Measurements from ENCODE around the gene CHST8. TPM values are rescaled to one million over a fixed set of nuclear protein-coding genes. Genes with fewer than 3 reads are reported as not detected.

The CHST8 gene
- total RNA-seq, 2 experiments from 2014 or later, result not detected

GRCh38 chr19:33640773-33641172 is 19.0 kb downstream of the CHST8 start:
- no peak overlapping the region for H3K4me3 Mint-ChIP-seq
- POLR2A ChIA-PET, result no interaction called here
- no peak for ATAC-seq (ENCODE audit: low read depth)
- no peaks in the 10 kb centered on the region for H3K36me3 Mint-ChIP-seq
- H3K27ac Mint-ChIP-seq, result no peak overlapping the region
- no peaks in the 10 kb centered on the region for H3K4me1 Mint-ChIP-seq
- no peak for DNase-seq
- H3K9me3 Mint-ChIP-seq, result peaks cover 2% of the 10 kb centered on the region
- peaks cover 12% of the 10 kb centered on the region for H3K27me3 Mint-ChIP-seq

GRCh38 chr19:33641261-33641660 is 19.5 kb downstream of the CHST8 start:
- no peaks in the 10 kb centered on the region for H3K4me1 Mint-ChIP-seq

GRCh38 chr19:33641956-33642498 is 20.3 kb downstream of the CHST8 start:
- no peak overlapping the region for H3K4me3 Mint-ChIP-seq
- peaks cover 12% of the 10 kb centered on the region for H3K27me3 Mint-ChIP-seq
- no peaks in the 10 kb centered on the region for H3K4me1 Mint-ChIP-seq
- no peaks in the 10 kb centered on the region for H3K36me3 Mint-ChIP-seq
- ATAC-seq (ENCODE audit: low read depth) (no peak), DNase-seq (no peak)
- POLR2A ChIA-PET, result no interaction called here
- no peaks in the 10 kb centered on the region for H3K9me3 Mint-ChIP-seq
- H3K27ac Mint-ChIP-seq, result no peak overlapping the region

More at GRCh38 chr19:33641261-33641660, 19.5 kb downstream of the CHST8 start:
- Mint-ChIP-seq H3K27me3 (peaks cover 12% of the 10 kb centered on the region), H3K36me3 (no peaks in the 10 kb centered on the region), H3K27ac (no peak overlapping the region), H3K4me3 (no peak overlapping the region), H3K9me3 (peaks cover 1% of the 10 kb centered on the region)
- DNase-seq, result no peak
- POLR2A ChIA-PET, result no interaction called here
- ATAC-seq (ENCODE audit: low read depth), result no peak

GRCh38 chr19:33644284-33644836 is 22.6 kb downstream of the CHST8 start:
- ATAC-seq (ENCODE audit: low read depth) (no peak), DNase-seq (no peak)
- Mint-ChIP-seq H3K27me3 (peaks cover 4% of the 10 kb centered on the region), H3K4me1 (no peaks in the 10 kb centered on the region), H3K27ac (no peak overlapping the region), H3K36me3 (no peaks in the 10 kb centered on the region), H3K4me3 (no peak overlapping the region), H3K9me3 (no peaks in the 10 kb centered on the region)
- POLR2A ChIA-PET, result no interaction called here

GRCh38 chr19:33646306-33646705 is 24.6 kb downstream of the CHST8 start:
- Mint-ChIP-seq H3K27ac (no peak overlapping the region), H3K9me3 (no peaks in the 10 kb centered on the region), H3K36me3 (no peaks in the 10 kb centered on the region), H3K4me3 (no peak overlapping the region), H3K27me3 (peaks cover 3% of the 10 kb centered on the region), H3K4me1 (peaks cover 2% of the 10 kb centered on the region)
- DNase-seq (no peak), ATAC-seq (ENCODE audit: low read depth) (no peak)
- POLR2A ChIA-PET, result no interaction called here

DNA sequence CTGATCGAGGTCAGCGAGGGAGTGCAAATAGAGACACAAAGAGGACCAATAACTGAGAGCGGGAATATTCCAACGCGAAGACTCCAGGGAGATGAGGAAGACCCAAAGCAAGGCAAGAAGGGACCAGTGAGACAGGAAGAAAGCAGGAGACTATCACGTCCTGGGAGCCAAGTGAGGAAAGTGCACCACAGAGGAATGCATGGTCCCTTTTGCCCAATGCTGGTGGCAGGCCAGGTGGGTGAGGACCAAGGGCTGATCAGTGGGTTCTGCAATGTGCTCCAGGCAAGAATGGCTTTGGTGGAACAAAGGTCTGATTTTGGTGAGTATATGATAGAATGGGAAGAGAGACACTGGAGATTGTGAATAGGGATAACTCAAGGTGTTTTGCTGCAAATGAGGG is 25.4 kb downstream of the CHST8 start:
- POLR2A ChIA-PET, result no interaction called here
- H3K9me3 Mint-ChIP-seq, result no peaks in the 10 kb centered on the region
- H3K36me3 Mint-ChIP-seq, result no peaks in the 10 kb centered on the region
- no peak for ATAC-seq (ENCODE audit: low read depth)
- DNase-seq, result no peak
- H3K4me3 Mint-ChIP-seq, result no peak overlapping the region
- peaks cover 3% of the 10 kb centered on the region for H3K27me3 Mint-ChIP-seq
- H3K27ac Mint-ChIP-seq, result no peak overlapping the region
- peaks cover 2% of the 10 kb centered on the region for H3K4me1 Mint-ChIP-seq

DNA sequence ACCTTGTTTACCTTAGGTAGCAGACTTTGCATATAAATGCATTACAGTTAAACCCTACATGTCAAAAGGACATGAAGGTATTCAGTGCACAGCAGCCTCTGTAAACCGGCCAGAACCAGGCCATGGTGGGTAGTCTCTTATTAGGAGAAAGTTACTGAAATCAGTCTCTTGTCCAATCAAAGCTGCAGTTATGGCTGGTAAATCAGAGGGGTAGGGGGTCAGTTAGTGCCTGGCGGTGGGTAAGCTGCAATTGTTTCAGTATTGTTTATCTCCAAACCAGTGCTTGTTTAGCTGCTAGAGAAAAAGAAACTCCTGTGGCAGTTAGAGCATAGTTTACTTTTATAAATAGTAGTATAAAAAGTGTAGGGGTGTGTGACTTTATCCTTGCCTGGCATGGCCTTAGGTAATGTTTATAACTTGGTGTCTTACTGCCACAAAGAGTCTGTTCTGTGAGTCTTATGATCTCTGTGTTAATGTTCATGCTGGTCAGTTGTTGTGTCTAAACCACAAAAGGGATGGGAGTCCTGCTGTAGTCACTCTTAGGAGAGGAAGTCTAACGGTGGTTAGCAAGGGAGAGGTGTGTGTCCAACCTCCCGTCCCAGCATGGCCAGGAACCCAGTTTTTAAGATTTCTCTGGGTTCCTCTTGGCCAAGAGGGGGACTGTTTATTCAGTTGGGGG is 28.0 kb downstream of the CHST8 start:
- H3K27ac Mint-ChIP-seq, result no peak overlapping the region
- DNase-seq (no peak), ATAC-seq (ENCODE audit: low read depth) (no peak)
- no peaks in the 10 kb centered on the region for H3K36me3 Mint-ChIP-seq
- H3K4me1 Mint-ChIP-seq, result peaks cover 2% of the 10 kb centered on the region
- POLR2A ChIA-PET, result no interaction called here
- H3K9me3 Mint-ChIP-seq, result no peaks in the 10 kb centered on the region
- peaks cover 3% of the 10 kb centered on the region for H3K27me3 Mint-ChIP-seq
- no peak overlapping the region for H3K4me3 Mint-ChIP-seq

DNA sequence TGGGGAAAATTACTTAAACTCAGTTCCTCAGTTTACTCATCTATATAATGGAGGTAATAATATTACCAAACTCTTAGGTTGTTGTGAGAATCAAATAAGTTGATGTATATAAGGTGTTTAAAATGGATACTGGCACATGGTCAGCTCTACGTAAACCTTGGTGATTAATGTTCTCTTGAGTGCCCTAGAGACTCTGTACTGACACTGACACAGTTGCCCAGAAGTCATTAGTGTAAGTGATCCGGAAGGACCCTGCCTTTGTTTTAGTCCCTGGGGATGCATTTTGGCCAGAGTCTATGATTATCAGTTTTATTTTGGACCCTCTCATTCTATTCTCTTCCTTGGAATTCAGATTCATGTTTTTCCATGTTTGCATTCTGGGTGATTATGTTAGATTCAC is 31.9 kb downstream of the CHST8 start:
- no peak overlapping the region for H3K4me3 Mint-ChIP-seq
- ATAC-seq (ENCODE audit: low read depth) (no peak), DNase-seq (no peak)
- POLR2A ChIA-PET, result no interaction called here
- H3K27ac Mint-ChIP-seq, result no peak overlapping the region
- H3K9me3 Mint-ChIP-seq, result no peaks in the 10 kb centered on the region
- peaks cover 4% of the 10 kb centered on the region for H3K27me3 Mint-ChIP-seq
- H3K4me1 Mint-ChIP-seq, result peaks cover 2% of the 10 kb centered on the region
- H3K36me3 Mint-ChIP-seq, result no peaks in the 10 kb centered on the region

DNA sequence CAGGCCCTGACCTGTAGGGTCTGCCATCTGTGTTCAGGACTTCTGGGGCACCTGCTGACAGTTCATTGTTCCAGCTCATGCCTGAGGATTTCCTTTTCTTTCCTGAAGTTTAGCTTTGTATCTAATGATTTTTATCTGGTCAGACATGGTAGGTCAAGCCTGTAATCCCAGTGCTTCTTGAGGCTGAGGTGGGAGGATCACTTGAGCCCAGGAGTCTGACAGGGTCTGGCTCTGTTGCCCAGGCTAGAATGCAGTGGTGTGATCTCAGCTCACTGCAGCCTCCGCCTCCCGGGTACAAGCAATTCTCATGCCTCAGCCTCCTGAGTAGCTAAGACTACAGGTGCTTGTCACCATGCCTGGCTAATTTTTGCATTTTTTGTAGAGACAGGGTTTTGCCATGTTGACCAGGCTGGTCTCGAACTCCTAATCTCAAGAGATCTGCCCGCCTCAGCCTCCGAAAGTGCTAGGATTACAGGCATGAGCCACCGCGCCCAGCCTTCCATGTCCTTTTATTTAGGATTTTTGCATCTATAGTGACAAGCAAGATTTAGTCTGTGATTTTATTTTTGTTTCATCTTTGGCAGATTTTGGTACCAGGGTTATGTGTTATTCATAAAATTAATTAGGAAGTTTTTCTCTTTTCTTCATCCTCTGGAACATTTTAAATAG is 33.2 kb downstream of the CHST8 start:
- H3K4me1 Mint-ChIP-seq, result peaks cover under 1% of the 10 kb centered on the region
- H3K36me3 Mint-ChIP-seq, result no peaks in the 10 kb centered on the region
- POLR2A ChIA-PET, result no interaction called here
- H3K4me3 Mint-ChIP-seq, result no peak overlapping the region
- H3K27me3 Mint-ChIP-seq, result peaks cover 4% of the 10 kb centered on the region
- ATAC-seq (ENCODE audit: low read depth) (no peak), DNase-seq (no peak)
- no peak overlapping the region for H3K27ac Mint-ChIP-seq
- no peaks in the 10 kb centered on the region for H3K9me3 Mint-ChIP-seq

- Mint-ChIP-seq H3K9me3 (no peaks in the 10 kb centered on the region), H3K27me3 (peaks cover 4% of the 10 kb centered on the region), H3K4me3 (no peak overlapping the region), H3K36me3 (no peaks in the 10 kb centered on the region), H3K4me1 (no peaks in the 10 kb centered on the region), H3K27ac (no peak overlapping the region)
- POLR2A ChIA-PET, result no interaction called here
- DNase-seq (no peak), ATAC-seq (ENCODE audit: low read depth) (no peak)
These were observed 38.1 kb downstream of the CHST8 start for GRCh38 chr19:33659835-33660234.

DNA sequence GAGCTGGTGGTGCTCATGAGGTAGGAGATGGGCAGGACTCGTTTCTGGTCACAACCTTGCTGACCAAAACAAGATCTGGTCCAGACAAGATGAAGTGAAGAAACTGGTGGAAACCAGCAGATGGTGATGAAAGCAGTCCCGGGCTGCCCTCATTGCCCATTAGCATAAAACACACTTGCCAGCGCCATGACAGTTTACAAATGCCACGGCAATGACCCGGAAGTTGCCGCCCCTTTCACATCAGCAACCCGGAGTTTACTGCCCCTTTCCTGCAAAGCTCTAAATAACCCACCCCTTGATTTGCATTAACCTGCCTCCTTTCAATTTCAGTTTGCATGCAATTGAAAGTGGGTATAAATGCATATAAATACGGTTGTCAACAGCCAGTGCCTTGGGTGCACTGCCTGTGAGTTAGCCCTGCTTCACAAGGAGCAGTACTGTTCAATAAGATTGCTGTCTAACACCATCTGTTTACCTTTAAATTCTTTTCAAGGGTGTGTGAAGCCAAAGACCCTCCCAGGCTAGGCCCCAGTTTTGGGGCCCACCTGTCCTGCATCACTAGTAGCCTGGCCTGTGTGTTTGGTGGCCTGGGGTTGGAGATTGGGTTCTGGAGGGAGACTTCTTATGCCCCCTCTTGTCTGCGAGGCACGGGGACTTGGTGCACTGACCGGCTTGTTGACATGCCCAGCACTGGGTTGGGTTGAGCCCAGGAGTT is 38.8 kb downstream of the CHST8 start:
- ATAC-seq (ENCODE audit: low read depth), result no peak
- no peaks in the 10 kb centered on the region for H3K36me3 Mint-ChIP-seq
- H3K9me3 Mint-ChIP-seq, result no peaks in the 10 kb centered on the region
- POLR2A ChIA-PET, result no interaction called here
- peaks cover 2% of the 10 kb centered on the region for H3K27me3 Mint-ChIP-seq
- H3K27ac Mint-ChIP-seq, result no peak overlapping the region
- no peaks in the 10 kb centered on the region for H3K4me1 Mint-ChIP-seq
- DNase-seq, result no peak
- H3K4me3 Mint-ChIP-seq, result no peak overlapping the region

DNA sequence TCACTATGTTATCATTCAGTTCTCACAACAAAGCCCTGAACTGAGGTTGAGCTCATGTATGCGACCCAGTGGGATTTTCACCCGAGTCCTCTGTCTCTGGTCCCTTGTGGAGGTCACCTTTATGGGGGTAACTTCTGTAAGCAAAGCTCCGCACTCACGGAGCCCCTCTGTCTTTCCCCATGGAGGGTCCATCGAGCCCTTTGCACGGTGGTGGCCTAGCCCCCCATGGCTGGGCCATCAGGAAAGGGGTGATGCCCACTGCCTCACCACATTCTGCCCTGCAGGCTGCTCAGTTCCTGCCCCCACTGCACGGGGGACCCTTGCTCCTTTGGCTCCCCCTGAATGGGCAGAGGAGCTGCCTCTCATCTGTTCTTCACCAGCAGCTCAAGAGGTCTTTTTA is 39.6 kb downstream of the CHST8 start:
- POLR2A ChIA-PET, result no interaction called here
- Mint-ChIP-seq H3K36me3 (no peaks in the 10 kb centered on the region), H3K27ac (no peak overlapping the region), H3K27me3 (peaks cover 2% of the 10 kb centered on the region), H3K9me3 (no peaks in the 10 kb centered on the region), H3K4me1 (no peaks in the 10 kb centered on the region), H3K4me3 (no peak overlapping the region)
- ATAC-seq (ENCODE audit: low read depth), result no peak
- no peak for DNase-seq

GRCh38 chr19:33662391-33663092 is 40.8 kb downstream of the CHST8 start:
- H3K36me3 Mint-ChIP-seq, result no peaks in the 10 kb centered on the region
- DNase-seq, result no peak
- no peak overlapping the region for H3K4me3 Mint-ChIP-seq
- no peak overlapping the region for H3K27ac Mint-ChIP-seq
- peaks cover 2% of the 10 kb centered on the region for H3K27me3 Mint-ChIP-seq
- no peak for ATAC-seq (ENCODE audit: low read depth)
- POLR2A ChIA-PET, result no interaction called here
- no peaks in the 10 kb centered on the region for H3K9me3 Mint-ChIP-seq
- no peaks in the 10 kb centered on the region for H3K4me1 Mint-ChIP-seq
